Neural crest cell (in vitro differentiated cells): Measurements from ENCODE around the gene LORICRIN. TPM values are rescaled to one million over a fixed set of nuclear protein-coding genes. Genes with fewer than 3 reads are reported as not detected.
"Not testable (repeated sequence)": the region's sequence is repeated elsewhere in the genome, so short reads cannot be mapped to it uniquely, and the experiment has no call there.

Experiments used
- DNase-seq: peaks from one replicate; pipeline ENCODE4 v3.0.0; 2021; ENCODE audit warnings: low read depth, mixed read lengths, low spot score
- H3K27ac Mint-ChIP-seq: one replicate; pipeline ENCODE4 v1.8.0; 2021; ENCODE audit warnings: mild to moderate bottlenecking, mixed read lengths; ENCODE audit not compliant: unreplicated experiment
- H3K27me3 Mint-ChIP-seq: 2 replicates; pipeline ENCODE4 v1.8.0; 2021; ENCODE audit warnings: low read depth, mild to moderate bottlenecking, mixed read lengths
- H3K36me3 Mint-ChIP-seq: 2 replicates; pipeline ENCODE4 v1.8.0; 2021; ENCODE audit warnings: low read depth, mild to moderate bottlenecking, mixed read lengths
- H3K4me1 Mint-ChIP-seq: 2 replicates; pipeline ENCODE4 v1.8.0; 2021; ENCODE audit warnings: mixed read lengths
- H3K4me3 Mint-ChIP-seq: one replicate; pipeline ENCODE4 v1.8.0; 2021; ENCODE audit warnings: mild to moderate bottlenecking, mixed read lengths
- H3K9me3 Mint-ChIP-seq: 2 replicates; pipeline ENCODE4 v1.8.0; 2021; ENCODE audit warnings: mixed read lengths
- total RNA-seq: library from RNA; stranded (reverse); gene quantifications from 2 replicates; pipeline ENCODE4 v1.2.1, GENCODE V29; 2021
- TF ChIP-seq, protein P1 (sequence below): fragments of 200-600 bp; sonication (generic); conservative IDR thresholded peaks from 2 replicates; pipeline ENCODE4 v1.5.0; 2021; ENCODE audit warnings: antibody characterized with exemption, mild to moderate bottlenecking

Gene LORICRIN
- total RNA-seq, 1 donor from 2014 or later, result not detected

DNA sequence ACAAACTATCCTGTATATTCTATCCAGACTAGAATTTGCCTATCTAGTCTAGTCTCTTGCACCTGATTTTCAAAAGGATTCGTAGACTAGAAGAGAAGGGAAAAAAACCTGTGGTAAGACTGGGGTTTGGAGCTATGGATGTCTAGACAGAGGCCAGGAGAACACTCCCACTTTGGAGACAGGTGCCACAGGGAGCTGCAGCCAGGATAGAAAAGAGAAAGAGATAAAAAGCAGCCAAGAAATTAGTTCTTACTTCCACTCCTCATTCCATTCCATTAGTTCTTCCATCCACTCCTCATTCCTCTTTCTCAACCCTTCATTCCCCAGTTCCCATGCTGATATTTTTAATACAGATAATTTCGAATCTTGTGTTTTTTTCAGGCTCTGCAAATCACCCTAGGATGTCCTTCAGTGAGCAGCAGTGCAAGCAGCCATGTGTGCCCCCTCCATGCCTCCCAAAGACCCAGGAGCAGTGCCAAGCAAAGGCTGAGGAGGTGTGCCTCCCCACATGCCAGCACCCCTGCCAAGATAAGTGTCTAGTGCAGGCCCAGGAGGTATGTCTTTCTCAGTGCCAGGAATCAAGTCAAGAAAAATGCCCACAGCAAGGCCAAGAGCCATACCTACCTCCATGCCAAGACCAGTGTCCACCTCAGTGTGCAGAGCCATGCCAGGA, 41.6 kb upstream of the LORICRIN start:
- DNase-seq, result no peak
- no peaks in the 10 kb centered on the region for H3K36me3 Mint-ChIP-seq
- H3K9me3 Mint-ChIP-seq, result no peaks in the 10 kb centered on the region
- H3K4me3 Mint-ChIP-seq, result no peak overlapping the region
- TF ChIP-seq, protein P1, sequence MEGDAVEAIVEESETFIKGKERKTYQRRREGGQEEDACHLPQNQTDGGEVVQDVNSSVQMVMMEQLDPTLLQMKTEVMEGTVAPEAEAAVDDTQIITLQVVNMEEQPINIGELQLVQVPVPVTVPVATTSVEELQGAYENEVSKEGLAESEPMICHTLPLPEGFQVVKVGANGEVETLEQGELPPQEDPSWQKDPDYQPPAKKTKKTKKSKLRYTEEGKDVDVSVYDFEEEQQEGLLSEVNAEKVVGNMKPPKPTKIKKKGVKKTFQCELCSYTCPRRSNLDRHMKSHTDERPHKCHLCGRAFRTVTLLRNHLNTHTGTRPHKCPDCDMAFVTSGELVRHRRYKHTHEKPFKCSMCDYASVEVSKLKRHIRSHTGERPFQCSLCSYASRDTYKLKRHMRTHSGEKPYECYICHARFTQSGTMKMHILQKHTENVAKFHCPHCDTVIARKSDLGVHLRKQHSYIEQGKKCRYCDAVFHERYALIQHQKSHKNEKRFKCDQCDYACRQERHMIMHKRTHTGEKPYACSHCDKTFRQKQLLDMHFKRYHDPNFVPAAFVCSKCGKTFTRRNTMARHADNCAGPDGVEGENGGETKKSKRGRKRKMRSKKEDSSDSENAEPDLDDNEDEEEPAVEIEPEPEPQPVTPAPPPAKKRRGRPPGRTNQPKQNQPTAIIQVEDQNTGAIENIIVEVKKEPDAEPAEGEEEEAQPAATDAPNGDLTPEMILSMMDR, result no peak
- H3K27ac Mint-ChIP-seq, result no peak overlapping the region
- H3K4me1 Mint-ChIP-seq, result no peaks in the 10 kb centered on the region
- peaks cover 28% of the 10 kb centered on the region for H3K27me3 Mint-ChIP-seq

DNA sequence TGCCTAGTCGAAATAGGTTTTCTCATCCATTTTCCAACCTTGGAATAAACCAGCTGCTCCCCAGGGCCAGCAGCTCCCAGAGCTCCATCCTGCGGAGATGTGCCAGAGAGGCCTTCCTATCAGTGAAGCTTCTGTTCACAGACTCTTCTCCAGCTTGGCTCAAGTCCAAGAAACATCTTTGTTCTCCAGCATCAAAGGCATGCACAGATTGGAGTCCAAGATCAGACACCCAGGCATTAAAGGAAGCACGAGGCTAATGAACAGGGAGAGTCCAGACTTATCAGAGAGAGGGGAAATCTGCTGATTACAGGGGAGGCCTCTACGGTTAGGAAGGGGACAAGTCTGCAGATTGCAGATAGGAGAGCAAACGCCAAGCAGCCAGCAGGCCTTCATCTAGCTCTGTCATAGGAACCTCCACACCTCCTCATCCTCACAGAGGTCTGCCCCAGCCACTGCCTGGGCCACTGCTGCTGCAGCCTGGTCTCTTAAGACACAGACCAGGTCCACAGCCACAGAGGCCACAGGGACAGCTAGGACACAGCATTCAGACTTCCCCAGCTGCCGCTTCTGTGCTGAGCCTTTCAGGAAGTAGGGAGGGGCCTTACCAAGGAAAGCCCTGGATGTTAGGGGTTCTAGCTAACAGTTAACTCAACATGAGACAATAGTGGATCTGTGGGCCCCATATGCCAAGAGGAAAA, 38.7 kb upstream of the LORICRIN start:
- no peak overlapping the region for H3K4me3 Mint-ChIP-seq
- TF ChIP-seq, protein P1, result no peak
- H3K36me3 Mint-ChIP-seq, result no peaks in the 10 kb centered on the region
- no peak for DNase-seq
- H3K4me1 Mint-ChIP-seq, result no peaks in the 10 kb centered on the region
- H3K9me3 Mint-ChIP-seq, result no peaks in the 10 kb centered on the region
- peaks cover 35% of the 10 kb centered on the region for H3K27me3 Mint-ChIP-seq
- no peak overlapping the region for H3K27ac Mint-ChIP-seq

- H3K4me3 Mint-ChIP-seq, H3K36me3 Mint-ChIP-seq, H3K9me3 Mint-ChIP-seq, H3K4me1 Mint-ChIP-seq, H3K27ac Mint-ChIP-seq: not testable (repeated sequence)
- H3K27me3 Mint-ChIP-seq, result peaks cover 24% of the 10 kb centered on the region
- DNase-seq, result peak; percentile 68
- TF ChIP-seq, protein P1, result peak; percentile 80
Measured at GRCh38 chr1:153223040-153223891, 36.2 kb upstream of the LORICRIN start.

GRCh38 chr1:153227810-153228209, 31.7 kb upstream of the LORICRIN start:
- Mint-ChIP-seq H3K27ac (no peak overlapping the region), H3K4me1 (no peaks in the 10 kb centered on the region), H3K4me3 (no peak overlapping the region), H3K27me3 (peaks cover 35% of the 10 kb centered on the region), H3K9me3 (no peaks in the 10 kb centered on the region), H3K36me3 (no peaks in the 10 kb centered on the region)
- TF ChIP-seq, protein P1, result no peak
- DNase-seq, result no peak

DNA sequence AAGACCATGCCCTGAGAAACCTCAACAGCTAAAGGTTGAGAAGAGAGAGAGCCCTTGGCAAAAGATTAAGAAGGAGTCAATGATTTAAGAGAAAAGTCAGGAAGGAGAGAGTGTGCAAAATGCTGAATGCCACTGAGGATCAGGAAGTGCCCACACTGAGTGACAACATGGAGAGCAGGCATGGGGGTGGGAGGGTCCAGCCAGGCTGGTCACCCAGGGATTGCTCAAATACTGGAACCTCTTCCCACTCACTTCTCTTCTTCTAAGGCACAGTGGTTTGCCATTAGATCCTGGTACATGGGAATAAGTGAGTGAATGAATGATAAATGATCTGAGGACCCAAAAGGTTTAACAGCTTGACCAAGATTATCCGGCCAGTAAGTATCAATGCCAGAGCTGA, 31.0 kb upstream of the LORICRIN start:
- H3K9me3 Mint-ChIP-seq, result no peaks in the 10 kb centered on the region
- H3K27me3 Mint-ChIP-seq, result peaks cover 36% of the 10 kb centered on the region
- no peaks in the 10 kb centered on the region for H3K4me1 Mint-ChIP-seq
- DNase-seq, result no peak
- no peak overlapping the region for H3K4me3 Mint-ChIP-seq
- no peak overlapping the region for H3K27ac Mint-ChIP-seq
- H3K36me3 Mint-ChIP-seq, result no peaks in the 10 kb centered on the region
- TF ChIP-seq, protein P1, result no peak
